B cell (primary cell): ENCODE measurements around the gene ALAS2. TPM values are rescaled to one million over a fixed set of nuclear protein-coding genes. Genes with fewer than 3 reads are reported as not detected.
"Not testable (repeated sequence)": the region's sequence is repeated elsewhere in the genome, so short reads cannot be mapped to it uniquely, and the experiment has no call there.

ENCODE experiments used
- ATAC-seq: fragments of 200-7000 bp; cut with Tn5 transposase; one replicate; pipeline ENCODE4 v1.10.0; 2021; ENCODE audit warnings: low read depth, mild to moderate bottlenecking, moderate number of reproducible peaks, moderate library complexity
- CTCF ChIA-PET: fragments of 350-600 bp; sonication (Branson Sonifier 250); formaldehyde crosslinking; loops from one replicate; lab custom pipeline; 2021; ENCODE audit warnings: antibody characterized with exemption, inconsistent platforms; lab: Charles Lee
- POLR2A ChIA-PET: fragments of 350-600 bp; sonication (Branson Sonifier 250); formaldehyde crosslinking; loops from one replicate; lab custom pipeline; 2021; ENCODE audit warnings: antibody characterized with exemption; lab: Charles Lee
- DNase-seq: peaks from one replicate; pipeline ENCODE4 v3.0.0; 2013
- H2AFZ ChIP-seq: 2 replicates; pipeline ENCODE4 v1.6.1; 2012; ENCODE audit warnings: mild to moderate bottlenecking, low read depth, low read length; ENCODE audit not compliant: insufficient read depth, poor library complexity, severe bottlenecking
- H3K27ac ChIP-seq, 2 donors: 1 replicate in 1 of 2; 2 replicates in 1 of 2; pipeline ENCODE4 v1.5.1; 2012 to 2013; ENCODE audit warnings: low read length in 2 of 2, mild to moderate bottlenecking in 2 of 2, moderate library complexity in 1 of 2
- H3K27me3 ChIP-seq, 4 experiments: fragments of 200-600 bp in 1 of 4; sonication (generic) in 1 of 4; replicated peaks in 1 of 4; 1 replicate in 2 of 4; 2 replicates in 2 of 4; pipeline versions ENCODE4 v1.6.1 to v1.7.0; 2013 to 2016; ENCODE audit warnings: low read length in 3 of 4, mild to moderate bottlenecking in 2 of 4, mixed read lengths in 1 of 4, moderate library complexity in 1 of 4; ENCODE audit not compliant: insufficient read depth in 4 of 4, control insufficient read depth in 3 of 4; ENCODE audit errors: control extremely low read depth in 1 of 4
- H3K36me3 ChIP-seq, 2 experiments: replicated peaks in 1 of 2; 1 replicate in 1 of 2; 2 replicates in 1 of 2; pipeline versions ENCODE4 v1.6.1 to v1.7.1; 2013; ENCODE audit warnings: low read length in 1 of 2; ENCODE audit not compliant: insufficient read depth in 2 of 2, control insufficient read depth in 1 of 2; ENCODE audit errors: control extremely low read depth in 1 of 2, extremely low read depth in 1 of 2
- H3K4me1 ChIP-seq, 2 donors: fragments of 200-600 bp in 1 of 2; sonication (generic) in 1 of 2; 1 replicate in 1 of 2; 2 replicates in 1 of 2; pipeline versions ENCODE4 v1.5.1 to v1.6.1; 2013 to 2017; ENCODE audit warnings: low read length in 2 of 2; ENCODE audit not compliant: control insufficient read depth in 2 of 2, insufficient read depth in 2 of 2
- H3K4me2 ChIP-seq: replicated peaks from 2 replicates; pipeline ENCODE3; 2012; ENCODE audit warnings: mild to moderate bottlenecking, low read depth, low read length; ENCODE audit not compliant: poor library complexity, severe bottlenecking
- H3K4me3 ChIP-seq, 5 experiments: fragments of 200-600 bp in 1 of 5; sonication (generic) in 1 of 5; 1 replicate in 3 of 5; 2 replicates in 2 of 5; pipeline versions ENCODE4 v1.5.1 to v1.7.0; 2011 to 2016; ENCODE audit warnings: low read length in 4 of 5, mild to moderate bottlenecking in 4 of 5, low read depth in 2 of 5, control low read depth in 1 of 5, moderate library complexity in 1 of 5; ENCODE audit not compliant: insufficient read depth in 1 of 5; ENCODE audit errors: control extremely low read depth in 1 of 5, extremely low read depth in 1 of 5
- H3K79me2 ChIP-seq: fragments of 200-600 bp; sonication (generic); one replicate; pipeline ENCODE4 v1.6.0; 2016; ENCODE audit warnings: low read length; ENCODE audit not compliant: control insufficient read depth, insufficient read depth
- H3K9ac ChIP-seq: fragments of 200-600 bp; sonication (generic); 2 replicates; pipeline ENCODE4 v1.6.1; 2017; ENCODE audit warnings: mild to moderate bottlenecking, low read length, moderate library complexity
- H3K9me3 ChIP-seq, 3 donors: one replicate each; pipeline versions ENCODE4 v1.6.1 to v1.7.1; 2013; ENCODE audit warnings: low read length in 2 of 3; ENCODE audit not compliant: control insufficient read depth in 2 of 3, insufficient read depth in 1 of 3; ENCODE audit errors: control extremely low read depth in 1 of 3
- H4K20me1 ChIP-seq: 2 replicates; pipeline ENCODE4 v1.6.0; 2012; ENCODE audit warnings: mild to moderate bottlenecking, low read length; ENCODE audit not compliant: insufficient read depth, control insufficient read depth, poor library complexity, severe bottlenecking
- H3K27ac Mint-ChIP-seq: one replicate; pipeline ENCODE4 v1.8.0; 2021; ENCODE audit warnings: mixed read lengths
- H3K27me3 Mint-ChIP-seq: one replicate; pipeline ENCODE4 v1.8.0; 2021; ENCODE audit warnings: mixed read lengths
- H3K4me1 Mint-ChIP-seq: one replicate; pipeline ENCODE4 v1.8.0; 2021; ENCODE audit warnings: mixed read lengths
- H3K4me3 Mint-ChIP-seq: one replicate; pipeline ENCODE4 v1.8.0; 2021; ENCODE audit warnings: mixed read lengths
- H3K9me3 Mint-ChIP-seq: one replicate; pipeline ENCODE4 v1.8.0; 2022; ENCODE audit warnings: mixed read lengths; ENCODE audit not compliant: insufficient read depth
- EZH2 ChIP-seq: IDR thresholded peaks from 2 replicates; pipeline ENCODE4 v1.6.1; 2012; ENCODE audit warnings: borderline replicate concordance, low read depth, mild to moderate bottlenecking, moderate library complexity, low read length; ENCODE audit not compliant: insufficient read depth, poor library complexity, severe bottlenecking
- WGBS: methylation state at CpG from one replicate; pipeline ENCODE4 v1.1.5; 2013; ENCODE audit warnings: missing lambda C conversion rate; ENCODE audit not compliant: insufficient coverage; 5-methylcytosine and 5-hydroxymethylcytosine counted together
- intact Hi-C: fragments of 100-400 bp; cut with micrococcal nuclease; formaldehyde crosslinking; loops from one replicate; pipeline ENCODE4 v1.10.0; 2022
- polyA plus RNA-seq: library from polyadenylated mRNA; depleted of rRNA; stranded (reverse); fragments of >200 nt; gene quantifications from 2 replicates; pipeline ENCODE4 v1.2.3, GENCODE V29; 2012
- total RNA-seq, 2 donors: library from RNA; stranded (reverse); fragments of 120-200 nt in 1 of 2; gene quantifications; 1 replicate in 1 of 2; 2 replicates in 1 of 2; pipeline versions ENCODE4 v1.2.3 to v1.2.4, GENCODE V29; 2013 to 2022
- TF ChIP-seq, protein P1 (sequence below): fragments of 200-600 bp; IDR thresholded peaks from one replicate; pipeline ENCODE4 v1.8.0; 2022; ENCODE audit warnings: antibody characterized with exemption, mild to moderate bottlenecking

The ALAS2 gene
- total and polyA plus RNA-seq, 2 donors (not counting 1 experiment from before 2014, with no cell fraction given), result 0.94 TPM; not detected in 1

DNA sequence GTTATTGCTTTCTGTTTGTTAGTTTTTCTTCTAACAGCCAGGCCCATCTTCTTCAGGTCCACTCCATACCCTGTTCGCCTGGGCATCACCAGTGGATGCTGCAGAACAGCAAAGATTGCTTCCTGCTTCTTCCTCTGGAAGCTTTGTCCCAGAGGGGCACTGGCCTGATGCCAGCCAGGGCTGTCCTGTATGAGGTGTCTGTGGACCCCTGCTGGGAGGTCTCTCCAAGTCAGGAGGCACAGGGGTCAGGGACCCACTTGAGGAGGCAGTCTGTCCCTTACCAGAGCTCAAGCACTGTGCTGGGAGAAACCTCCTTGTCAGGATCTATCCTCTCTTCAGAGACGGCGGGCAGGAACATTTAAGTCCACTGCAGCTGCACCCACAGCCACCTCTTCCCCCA, 41.5 kb upstream of the ALAS2 start:
- Histone ChIP-seq H3K9me3 (no peaks in the 10 kb centered on the region), H3K36me3 (no peaks in the 10 kb centered on the region), H3K4me3 (no peak overlapping the region), H4K20me1 (no peaks in the 10 kb centered on the region), H3K27me3 (no peaks in the 10 kb centered on the region), H3K4me1 (no peaks in the 10 kb centered on the region), H3K4me2 (no peak overlapping the region), H3K9ac (no peak overlapping the region), H3K79me2 (no peaks in the 10 kb centered on the region), H3K27ac (no peak overlapping the region), H2AFZ (no peak overlapping the region)
- no peak for TF ChIP-seq EZH2
- TF ChIP-seq, protein P1, sequence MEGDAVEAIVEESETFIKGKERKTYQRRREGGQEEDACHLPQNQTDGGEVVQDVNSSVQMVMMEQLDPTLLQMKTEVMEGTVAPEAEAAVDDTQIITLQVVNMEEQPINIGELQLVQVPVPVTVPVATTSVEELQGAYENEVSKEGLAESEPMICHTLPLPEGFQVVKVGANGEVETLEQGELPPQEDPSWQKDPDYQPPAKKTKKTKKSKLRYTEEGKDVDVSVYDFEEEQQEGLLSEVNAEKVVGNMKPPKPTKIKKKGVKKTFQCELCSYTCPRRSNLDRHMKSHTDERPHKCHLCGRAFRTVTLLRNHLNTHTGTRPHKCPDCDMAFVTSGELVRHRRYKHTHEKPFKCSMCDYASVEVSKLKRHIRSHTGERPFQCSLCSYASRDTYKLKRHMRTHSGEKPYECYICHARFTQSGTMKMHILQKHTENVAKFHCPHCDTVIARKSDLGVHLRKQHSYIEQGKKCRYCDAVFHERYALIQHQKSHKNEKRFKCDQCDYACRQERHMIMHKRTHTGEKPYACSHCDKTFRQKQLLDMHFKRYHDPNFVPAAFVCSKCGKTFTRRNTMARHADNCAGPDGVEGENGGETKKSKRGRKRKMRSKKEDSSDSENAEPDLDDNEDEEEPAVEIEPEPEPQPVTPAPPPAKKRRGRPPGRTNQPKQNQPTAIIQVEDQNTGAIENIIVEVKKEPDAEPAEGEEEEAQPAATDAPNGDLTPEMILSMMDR, result no peak
- ChIA-PET CTCF (interaction anchor here (1.3 kb wide), 1 partner anchor 12 kb away, joined by 3 read pairs; no protein-coding TSS in a partner anchor), POLR2A (no interaction called here)
- H3K27me3 Mint-ChIP-seq, result peaks cover 13% of the 10 kb centered on the region
- H3K27ac Mint-ChIP-seq, result no peak overlapping the region
- ATAC-seq, result no peak
- H3K9me3 Mint-ChIP-seq, result no peaks in the 10 kb centered on the region
- no peaks in the 10 kb centered on the region for H3K4me1 Mint-ChIP-seq
- DNase-seq, result no peak
- WGBS, result no CpG with 5 or more reads among the region's 3 CpGs
- intact Hi-C loops, result no loop called here
- no peak overlapping the region for H3K4me3 Mint-ChIP-seq

DNA sequence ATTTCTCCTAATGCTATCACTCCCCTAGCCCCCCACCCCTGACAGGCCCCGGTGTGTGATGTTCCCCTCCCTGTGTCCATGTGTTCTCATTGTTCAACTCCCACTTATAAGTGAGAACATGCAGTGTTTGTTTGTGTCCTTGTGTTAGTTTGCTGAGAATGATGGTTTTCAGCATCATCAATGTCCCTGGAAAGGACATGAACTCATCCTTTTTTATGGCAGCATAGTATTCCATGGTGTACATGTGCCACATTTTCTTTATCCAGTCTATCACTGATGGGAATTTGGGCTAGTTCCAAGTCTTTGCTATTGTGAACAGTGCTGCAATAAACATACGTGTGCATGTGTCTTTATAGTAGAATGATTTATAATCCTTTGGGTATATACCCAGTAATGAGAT, 36.4 kb upstream of the ALAS2 start:
- H2AFZ ChIP-seq, H3K79me2 ChIP-seq, H3K4me1 Mint-ChIP-seq, H3K9ac ChIP-seq, H3K9me3 Mint-ChIP-seq, H3K36me3 ChIP-seq, intact Hi-C loops, H3K4me3 Mint-ChIP-seq, H3K4me2 ChIP-seq, H3K9me3 ChIP-seq, H3K4me3 ChIP-seq, H3K4me1 ChIP-seq, DNase-seq, H4K20me1 ChIP-seq, H3K27me3 ChIP-seq, H3K27ac Mint-ChIP-seq, CTCF ChIA-PET, H3K27me3 Mint-ChIP-seq, POLR2A ChIA-PET, ATAC-seq, H3K27ac ChIP-seq: not testable (repeated sequence)
- WGBS, result no CpG with 5 or more reads among the region's 2 CpGs
